ENCODE measurements around the gene NUMBL. TPM values are rescaled to one million over a fixed set of nuclear protein-coding genes. Genes with fewer than 3 reads are reported as not detected.

Gene NUMBL
- total and polyA plus RNA-seq, 2 of the 8 experiments (the other 6 are each of a cell fraction or from before 2014, with no cell fraction given), result 13.5 to 24.8 TPM

- ChIA-PET CTCF (ENCODE audit: partially characterized antibody) (interaction anchor here (0.6 to 1.6 kb wide), 11 partner anchors 14 to 190 kb away, joined by 3 to 4 read pairs (median 3); partner anchors contain the start of gene NUMBL), POLR2A (ENCODE audit: partially characterized antibody) (interaction anchor here (0.7 to 2.4 kb wide), 20 partner anchors 13 to 547 kb away, joined by 3 to 28 read pairs (median 5); partner anchors contain the start of genes ACTMAP, EGLN2, HNRNPUL1 and NUMBL)
- peak within 1 kb of the TSS; percentile 82 to 90 (median 87) for H3K9ac ChIP-seq (replicated peaks in 1 of 4; ENCODE audit: extremely low read depth in 1 of 4, low read depth in 3 of 4, low read length in 3 of 4)
- no peak within 1 kb of the TSS for H2AFZ ChIP-seq (ENCODE audit: low read length)
- peak within 1 kb of the TSS; percentile 72 to 94 (median 90) for H3K4me3 ChIP-seq (ENCODE audit: extremely low read depth in 1 of 4, insufficient read depth in 2 of 4, low read depth in 3 of 4, low read length in 4 of 4)
- H3K9me3 ChIP-seq (ENCODE audit: insufficient read depth in 2 of 2, low read depth in 1 of 2, low read length in 1 of 2), result no peaks in the 10 kb centered on the region
- peak; percentile 90 to 100 for DNase-seq (ENCODE audit: low read depth in 1 of 2, low spot score in 2 of 2)
- peak within 1 kb of the TSS; percentile 76 for H2AK5ac ChIP-seq (ENCODE audit: low read depth, low read length)
- 1% methylated on average over 42 of the region's 76 CpGs; no CpG with 5 or more reads in 1 of the 2 experiments for WGBS, 2 experiments (ENCODE audit: extremely low coverage in 1 of 2, insufficient coverage in 1 of 2, insufficient read length in 1 of 2, insufficient replicate concordance in 2 of 2, low coverage in 1 of 2, low lambda C conversion rate in 2 of 2, missing lambda C conversion rate in 1 of 2)
- no peak within 1 kb of the TSS for H4K5ac ChIP-seq (ENCODE audit: insufficient read length, low read depth, low read length)
- H3K56ac ChIP-seq (replicated peaks; ENCODE audit: insufficient read length, low read depth, low read length), result peak within 1 kb of the TSS; percentile 52
- no peak within 1 kb of the TSS for H4K91ac ChIP-seq (replicated peaks; ENCODE audit: insufficient read length, low read length)
- peaks cover 0 to 9% (median 3%) of the 10 kb centered on the region in 4 experiments; a peak in 4 of 8 replicates for H3K36me3 ChIP-seq (ENCODE audit: control insufficient read depth in 2 of 4, insufficient read depth in 4 of 4, low read length in 3 of 4)
- H4K8ac ChIP-seq (ENCODE audit: extremely low read depth, insufficient read depth, low read length), result peak within 1 kb of the TSS; percentile 91
- H3K79me2 ChIP-seq (ENCODE audit: control insufficient read depth in 1 of 2, insufficient read depth in 2 of 2, low read length in 2 of 2), result peaks cover 0 to 34% of the 10 kb centered on the region in 2 experiments; a peak in 2 of 4 replicates
- H3K4ac ChIP-seq (replicated peaks; ENCODE audit: insufficient read length, low read depth, low read length), result no peak within 1 kb of the TSS
- no peaks in the 10 kb centered on the region for H4K20me1 ChIP-seq (replicated peaks in 1 of 2; ENCODE audit: control insufficient read depth in 1 of 2, insufficient read depth in 2 of 2, low read length in 2 of 2)
- peak within 1 kb of the TSS; percentile 48 for H3K18ac ChIP-seq (ENCODE audit: extremely low read depth, low read length)
- no peak for FAIRE-seq
- H3K14ac ChIP-seq (ENCODE audit: insufficient read length), result no peak within 1 kb of the TSS
- peaks cover 23% of the 10 kb centered on the region for H3K23me2 ChIP-seq (ENCODE audit: low read depth, low read length)
- peak within 1 kb of the TSS; percentile 94 for H2BK12ac ChIP-seq (ENCODE audit: low read depth, low read length)
- H3K4me2 ChIP-seq (ENCODE audit: insufficient read depth in 1 of 2, low read depth in 2 of 2, low read length in 2 of 2), result peak within 1 kb of the TSS; percentile 96 to 100
- H2BK120ac ChIP-seq (replicated peaks; ENCODE audit: low read depth, low read length), result no peak within 1 kb of the TSS
- no peak within 1 kb of the TSS for H3K23ac ChIP-seq (ENCODE audit: insufficient read length)
- H2BK20ac ChIP-seq (ENCODE audit: low read length), result no peak within 1 kb of the TSS
- H3K27ac ChIP-seq (ENCODE audit: low read depth, low read length), result peak within 1 kb of the TSS; percentile 74
- H2BK5ac ChIP-seq (ENCODE audit: low read depth, low read length), result peak within 1 kb of the TSS; percentile 96
- peaks cover 0 to 25% (median 8%) of the 10 kb centered on the region in 4 experiments; a peak in 6 of 7 replicates for H3K4me1 ChIP-seq (replicated peaks in 1 of 4; ENCODE audit: control insufficient read depth in 3 of 4, insufficient read depth in 4 of 4, low read length in 3 of 4)
- 0 out of 2 replicates have a peak within 1 kb of the TSS, but pooled peaks have one; percentile 61 for H2BK15ac ChIP-seq (ENCODE audit: low read length)
- peaks cover 10% of the 10 kb centered on the region; the same call in 1 of the 2 replicates for H3K79me1 ChIP-seq (ENCODE audit: low read depth, low read length)
- no peaks in the 10 kb centered on the region for H3K27me3 ChIP-seq (replicated peaks in 1 of 4; ENCODE audit: control insufficient read depth in 3 of 4, extremely low read depth in 1 of 4, insufficient read depth in 3 of 4, low read length in 3 of 4)
- TF ChIP-seq POLR2A (IDR thresholded peaks at IDR 0.05; ENCODE audit: control extremely low read depth in 1 of 2, low read depth in 2 of 2, low read length in 2 of 2), result peak in 1 of 2 experiments; percentile 70; a peak in 1 of 3 replicates
- TF ChIP-seq SIN3A (conservative IDR thresholded peaks at IDR 0.05 in 1 of 2, IDR thresholded peaks at IDR 0.05 in 1 of 2; ENCODE audit: low read depth in 1 of 2, low read length in 2 of 2), result peak; percentile 11 to 46; a peak in 1 of 4 replicates
- no peak for TF ChIP-seq ZNF274 (IDR thresholded peaks at IDR 0.05; ENCODE audit: borderline replicate concordance, extremely low read depth, low read length)
- TF ChIP-seq PHF8 (conservative IDR thresholded peaks at IDR 0.05; ENCODE audit: low read depth, low read length), result peak; percentile 74; the same call in 1 of the 2 replicates
- no peak for TF ChIP-seq JUN (IDR thresholded peaks at IDR 0.05; ENCODE audit: low read depth, low read length)
- peak; percentile 24; the same call in 1 of the 2 replicates for TF ChIP-seq GABPA (IDR thresholded peaks at IDR 0.05; ENCODE audit: borderline replicate concordance, insufficient read depth, low read length)
- peak in 1 of 3 experiments; percentile 3; a peak in 1 of 4 replicates for TF ChIP-seq CTCF (IDR thresholded peaks at IDR 0.05; ENCODE audit: control extremely low read depth in 1 of 3, insufficient read depth in 1 of 3, low read depth in 1 of 3, low read length in 3 of 3)
Observed at GRCh38 chr19:40716482-40717324, 26.3 kb upstream of the NUMBL start, which contains the start of the genes COQ8B and ITPKC. TSS of gene COQ8B (minus strand) at chr19:40716886. CDS start at chr19:40714632, 2,254 bp downstream. TSS of gene ITPKC (plus strand) at chr19:40717112. CDS start at chr19:40717136, 24 bp downstream.
